Measurements from ENCODE around the gene MORN2.

DNA sequence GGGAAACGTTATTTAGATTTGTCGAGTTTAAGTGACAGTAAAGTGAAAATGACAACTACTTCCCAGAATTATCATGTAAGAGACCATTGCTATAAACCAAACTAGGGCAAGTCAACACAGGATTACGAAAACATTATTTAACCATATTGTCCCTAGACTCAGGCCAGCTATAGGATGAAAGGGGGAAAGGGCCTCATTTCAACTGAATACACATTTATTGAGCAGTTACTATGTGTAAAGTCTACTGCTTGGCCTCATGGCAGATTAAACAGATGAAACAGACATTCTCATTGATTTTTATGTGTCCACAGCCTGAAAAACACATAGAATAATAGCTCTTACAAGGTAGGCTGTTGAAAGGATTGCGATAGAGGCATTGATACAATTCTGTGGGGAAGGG is 46.6 kb downstream of the MORN2 start:
- TF ChIP-seq, protein P1, sequence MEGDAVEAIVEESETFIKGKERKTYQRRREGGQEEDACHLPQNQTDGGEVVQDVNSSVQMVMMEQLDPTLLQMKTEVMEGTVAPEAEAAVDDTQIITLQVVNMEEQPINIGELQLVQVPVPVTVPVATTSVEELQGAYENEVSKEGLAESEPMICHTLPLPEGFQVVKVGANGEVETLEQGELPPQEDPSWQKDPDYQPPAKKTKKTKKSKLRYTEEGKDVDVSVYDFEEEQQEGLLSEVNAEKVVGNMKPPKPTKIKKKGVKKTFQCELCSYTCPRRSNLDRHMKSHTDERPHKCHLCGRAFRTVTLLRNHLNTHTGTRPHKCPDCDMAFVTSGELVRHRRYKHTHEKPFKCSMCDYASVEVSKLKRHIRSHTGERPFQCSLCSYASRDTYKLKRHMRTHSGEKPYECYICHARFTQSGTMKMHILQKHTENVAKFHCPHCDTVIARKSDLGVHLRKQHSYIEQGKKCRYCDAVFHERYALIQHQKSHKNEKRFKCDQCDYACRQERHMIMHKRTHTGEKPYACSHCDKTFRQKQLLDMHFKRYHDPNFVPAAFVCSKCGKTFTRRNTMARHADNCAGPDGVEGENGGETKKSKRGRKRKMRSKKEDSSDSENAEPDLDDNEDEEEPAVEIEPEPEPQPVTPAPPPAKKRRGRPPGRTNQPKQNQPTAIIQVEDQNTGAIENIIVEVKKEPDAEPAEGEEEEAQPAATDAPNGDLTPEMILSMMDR (IDR thresholded peaks at IDR 0.05) = no peak
- no peak for TF ChIP-seq EP300 (IDR thresholded peaks at IDR 0.05)
